Activated naive CD4-positive, alpha-beta T cell (primary cell): ENCODE results near the gene IL18R1.
"Not testable (repeated sequence)": the region's sequence is repeated elsewhere in the genome, so short reads cannot be mapped to it uniquely, and the experiment has no call there.

Source experiments
- DNase-seq, 4 experiments: peaks; one replicate each; lab custom pipeline; 2025; lab: John Stamatoyannopoulos, UW

Gene IL18R1

GRCh38 chr2:102355526-102356380 lies at the start of gene IL18R1:
TSS of gene IL18R1 (plus strand) at chr2:102355796. CDS start at chr2:102362661, 6,865 bp downstream.
- DNase-seq = peak; percentile 16 to 50 (median 40)

GRCh38 chr2:102306125-102306524 lies 49.5 kb upstream of the IL18R1 start:
- DNase-seq = no peak

- DNase-seq = no peak
Measured at GRCh38 chr2:102310964-102311640, 44.5 kb upstream of the IL18R1 start, which contains the start of gene IL1RL1. TSS of gene IL1RL1 (plus strand) at chr2:102311563. CDS start at chr2:102338265, 26,702 bp downstream.

- DNase-seq = no peak
Measured at GRCh38 chr2:102313025-102313424, 42.6 kb upstream of the IL18R1 start.

- no peak for DNase-seq
Measured at GRCh38 chr2:102313471-102313870, 42.1 kb upstream of the IL18R1 start.

GRCh38 chr2:102313950-102314349 lies 41.6 kb upstream of the IL18R1 start:
- no peak for DNase-seq

- DNase-seq = no peak
Measured at GRCh38 chr2:102315921-102316320, 39.7 kb upstream of the IL18R1 start.

GRCh38 chr2:102317715-102318114 lies 37.9 kb upstream of the IL18R1 start:
- no peak for DNase-seq

GRCh38 chr2:102318437-102318836 lies 37.2 kb upstream of the IL18R1 start:
- no peak for DNase-seq

GRCh38 chr2:102321941-102322719 lies 33.5 kb upstream of the IL18R1 start:
- DNase-seq = no peak

GRCh38 chr2:102324914-102325313 lies 30.7 kb upstream of the IL18R1 start:
- not testable (repeated sequence) for DNase-seq

GRCh38 chr2:102331311-102331980 lies 24.1 kb upstream of the IL18R1 start:
- DNase-seq = no peak

GRCh38 chr2:102334486-102334885 lies 21.1 kb upstream of the IL18R1 start:
- DNase-seq = no peak

GRCh38 chr2:102335871-102336366 lies 19.7 kb upstream of the IL18R1 start:
- DNase-seq = no peak

GRCh38 chr2:102336502-102336945 lies 19.1 kb upstream of the IL18R1 start:
- no peak for DNase-seq

GRCh38 chr2:102337012-102337411 lies 18.6 kb upstream of the IL18R1 start:
- no peak for DNase-seq

- DNase-seq = no peak
Measured at GRCh38 chr2:102337481-102338386, 17.9 kb upstream of the IL18R1 start.

- no peak for DNase-seq
Measured at GRCh38 chr2:102340778-102341177, 14.8 kb upstream of the IL18R1 start.

GRCh38 chr2:102342888-102343287 lies 12.7 kb upstream of the IL18R1 start:
- no peak for DNase-seq

GRCh38 chr2:102344397-102344796 lies 11.2 kb upstream of the IL18R1 start:
- DNase-seq = no peak
